Urothelium cell line (cell line): ENCODE measurements around the gene RPTOR.
"Not testable (repeated sequence)": the region's sequence is repeated elsewhere in the genome, so short reads cannot be mapped to it uniquely, and the experiment has no call there.

Experiments used
- DNase-seq: peaks from one replicate; pipeline ENCODE4 v3.0.0; 2011; ENCODE audit warnings: low spot score, mixed read lengths
- FAIRE-seq: peaks from 2 replicates; lab custom pipeline; 2011; peaks lifted over from hg19 to GRCh38; lab: Jason Lieb, UNC

Gene RPTOR

DNA sequence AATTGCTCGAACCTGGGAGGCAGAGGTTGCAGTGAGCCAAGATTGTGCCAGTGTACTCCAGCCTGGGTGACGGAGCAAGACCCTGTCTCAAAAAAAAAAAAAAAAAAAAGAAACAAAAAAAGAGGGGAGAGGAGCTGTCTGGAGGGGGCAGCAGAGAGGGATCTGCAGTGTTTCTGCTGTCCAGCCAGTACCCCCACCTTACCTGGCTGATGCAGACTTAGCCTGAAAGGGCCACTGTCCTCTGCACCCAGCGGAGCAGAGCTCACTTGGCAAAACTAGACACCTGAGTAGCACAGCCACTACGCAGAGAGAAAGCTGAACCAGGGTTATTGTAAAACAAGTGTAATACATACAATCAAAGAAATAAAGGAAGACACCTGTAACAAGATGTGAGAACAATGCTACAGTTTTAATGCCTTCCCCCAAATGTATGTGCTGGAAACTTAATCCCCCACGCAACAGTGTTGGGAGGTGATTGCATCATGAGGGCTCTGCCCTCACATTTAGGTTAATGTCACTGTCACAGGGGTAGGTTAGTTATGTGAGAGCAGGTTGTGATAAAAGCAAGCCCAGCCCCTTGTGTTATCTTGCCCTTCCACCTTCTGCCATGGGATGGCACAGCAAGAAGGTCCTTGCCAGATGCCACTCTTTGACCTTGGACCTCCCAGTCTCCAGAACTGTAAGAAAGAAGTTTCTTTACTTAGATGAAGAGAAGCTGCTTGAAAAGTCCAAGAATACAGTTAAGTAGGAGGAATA, 211.2 kb downstream of the RPTOR start:
- FAIRE-seq (no peak), DNase-seq (no peak)

DNA sequence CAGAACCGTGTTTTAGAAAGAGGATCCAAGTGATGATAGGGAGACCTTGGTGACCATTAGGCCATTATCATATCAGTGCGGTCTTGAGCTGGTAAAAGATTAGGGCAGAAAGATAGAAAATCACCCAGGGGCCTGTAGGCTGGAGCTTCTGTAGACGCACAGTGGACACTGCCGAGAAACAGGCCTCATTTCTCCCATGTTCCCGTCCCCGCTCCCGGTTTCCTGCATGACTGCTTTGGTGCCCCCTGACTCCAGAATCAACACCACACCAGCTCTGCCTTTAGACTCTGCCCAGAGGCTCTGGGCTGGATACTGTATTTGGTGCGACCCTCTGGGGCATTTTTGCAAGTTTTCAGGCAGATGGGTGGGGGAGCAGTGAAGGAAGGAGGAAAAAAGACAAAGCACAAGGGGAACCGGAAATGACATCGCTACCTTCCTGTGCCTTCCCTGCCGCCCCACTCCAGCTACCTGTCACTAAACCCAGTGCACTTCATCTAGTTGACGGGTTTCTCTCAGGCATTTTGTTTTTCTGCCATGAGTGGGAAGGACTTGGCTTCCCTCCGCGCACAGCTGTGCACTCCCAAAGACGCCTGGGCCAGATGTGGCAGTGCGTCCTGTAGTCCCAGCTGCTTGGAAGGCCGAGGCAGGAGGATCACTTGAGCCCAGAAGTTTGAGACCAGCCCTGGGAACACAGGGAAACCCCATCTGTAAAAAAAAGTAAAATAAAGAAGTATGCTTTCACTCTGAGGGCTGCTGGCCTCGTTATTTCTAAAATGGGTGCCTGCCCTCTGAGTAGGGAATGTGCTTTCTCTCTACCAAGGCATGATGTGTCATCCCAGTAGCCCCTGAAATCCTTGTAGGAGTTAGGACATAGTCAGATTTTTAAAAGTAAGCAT, 214.1 kb downstream of the RPTOR start:
- FAIRE-seq, result no peak
- DNase-seq, result no peak

DNA sequence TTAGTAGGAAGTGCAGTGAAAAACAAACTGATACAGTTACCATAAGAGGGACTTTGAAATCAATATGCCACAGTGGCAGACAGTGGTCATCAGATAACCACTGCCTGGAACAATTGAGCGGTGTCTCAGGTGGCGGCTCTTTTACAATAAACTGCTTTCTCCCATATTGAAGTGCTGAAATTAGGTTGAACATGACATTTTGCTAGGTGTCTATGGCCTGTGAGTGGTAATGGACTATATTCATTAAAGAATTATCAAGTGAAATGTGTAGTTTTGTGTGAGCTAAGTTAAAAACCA, 214.7 kb downstream of the RPTOR start:
- DNase-seq (no peak), FAIRE-seq (no peak)

DNA sequence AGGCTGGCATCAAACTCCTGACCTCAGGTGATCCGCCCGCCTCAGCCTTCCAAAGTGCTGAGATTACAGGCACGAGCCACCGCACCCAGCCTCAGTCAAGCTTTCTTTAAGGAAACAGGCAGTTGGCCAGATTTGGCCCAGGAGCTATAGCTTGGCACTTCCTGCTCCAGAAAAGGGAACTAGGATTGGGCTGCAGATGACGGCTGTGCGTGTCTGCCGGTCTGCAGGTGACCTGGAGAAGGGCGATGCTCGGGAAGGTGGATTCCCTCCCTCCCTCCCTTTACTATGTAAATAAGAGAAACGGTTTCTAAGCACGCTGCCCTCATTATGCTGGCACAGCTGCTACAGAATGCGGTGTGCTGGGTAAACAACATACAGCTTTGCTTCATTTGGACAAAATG, 215.9 kb downstream of the RPTOR start:
- FAIRE-seq (no peak), DNase-seq (peak; percentile 44)

DNA sequence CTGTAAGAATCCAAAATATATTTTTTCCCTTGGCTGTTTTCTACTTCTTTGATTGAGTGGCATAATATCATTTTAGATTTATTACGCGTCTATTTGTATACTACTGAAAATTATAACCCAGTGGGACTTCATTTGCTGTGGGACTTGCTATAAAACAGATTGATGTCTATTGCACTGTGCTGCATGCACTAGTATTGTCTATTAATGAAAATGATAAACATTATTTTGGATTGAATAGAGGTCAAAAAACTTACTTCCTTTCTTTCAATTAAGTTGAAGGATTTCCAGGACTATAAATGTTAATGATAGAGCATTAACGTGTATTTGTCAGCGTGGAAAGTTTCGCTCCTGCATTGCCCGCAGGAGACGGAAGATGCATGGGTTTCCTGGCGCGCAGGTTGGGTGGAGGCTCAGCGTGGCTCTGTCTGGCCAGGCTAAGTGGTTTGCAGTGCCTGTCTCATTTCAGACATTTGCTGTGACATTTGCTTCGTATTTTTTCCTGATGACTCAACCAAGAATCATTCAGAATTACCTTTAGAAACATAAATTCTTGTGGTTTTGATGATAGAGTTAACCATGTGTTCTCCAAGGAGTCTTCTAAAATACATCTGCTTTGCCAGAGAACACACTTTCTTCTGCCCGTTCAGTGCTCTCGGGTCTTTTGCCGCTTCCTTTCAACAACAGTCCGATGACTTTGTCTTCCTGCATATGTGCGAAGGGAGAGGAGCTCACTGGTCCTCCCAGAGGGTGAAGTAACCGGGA, 216.7 kb downstream of the RPTOR start:
- no peak for FAIRE-seq
- peak; percentile 91 for DNase-seq

DNA sequence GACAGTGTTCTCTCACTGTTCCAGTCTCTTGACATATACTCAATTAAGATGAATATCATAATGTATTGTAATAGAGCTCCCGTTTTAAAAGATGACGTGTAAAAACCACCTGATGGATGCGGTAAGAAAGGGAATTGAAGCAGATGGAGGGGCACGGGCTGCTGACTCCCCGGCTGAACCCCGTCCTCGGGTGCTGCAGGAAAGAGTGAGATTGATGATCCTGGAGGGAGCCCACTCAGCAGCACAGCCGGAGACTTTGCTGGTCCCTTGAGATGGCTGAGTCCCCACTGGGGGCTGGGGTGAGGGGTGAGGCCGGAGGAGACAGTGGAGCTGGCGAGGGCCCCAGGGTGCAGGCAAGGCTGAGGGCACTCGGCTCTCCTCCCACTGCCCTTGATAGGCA, 217.4 kb downstream of the RPTOR start:
- DNase-seq (peak; percentile 59), FAIRE-seq (no peak)

DNA sequence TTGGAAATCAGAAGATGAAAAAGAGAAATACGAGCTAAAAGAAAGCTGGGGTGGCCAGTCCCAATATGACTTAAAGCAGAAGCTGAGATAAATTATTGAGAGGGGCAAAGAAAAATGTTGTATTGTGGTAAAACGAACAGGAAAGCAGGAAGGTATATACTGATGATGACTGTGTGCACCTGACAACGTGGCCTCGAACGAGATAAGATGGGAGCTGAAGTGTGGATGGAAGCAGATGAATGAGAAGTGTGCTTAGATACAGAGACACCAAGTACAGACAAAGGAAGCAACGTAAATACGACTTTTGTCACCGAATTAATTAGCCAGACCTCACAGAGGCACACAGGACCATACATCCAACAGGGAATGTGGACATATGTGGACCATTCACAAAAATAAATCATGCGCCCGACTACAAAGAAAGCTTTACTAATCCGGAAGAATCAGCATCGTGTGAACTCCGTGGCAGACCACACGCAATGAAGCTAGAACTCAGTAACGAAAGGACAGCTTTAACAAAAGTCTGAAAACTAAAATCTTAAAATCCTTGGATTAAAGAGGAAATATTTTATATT, 218.7 kb downstream of the RPTOR start:
- FAIRE-seq (no peak), DNase-seq (no peak)

DNA sequence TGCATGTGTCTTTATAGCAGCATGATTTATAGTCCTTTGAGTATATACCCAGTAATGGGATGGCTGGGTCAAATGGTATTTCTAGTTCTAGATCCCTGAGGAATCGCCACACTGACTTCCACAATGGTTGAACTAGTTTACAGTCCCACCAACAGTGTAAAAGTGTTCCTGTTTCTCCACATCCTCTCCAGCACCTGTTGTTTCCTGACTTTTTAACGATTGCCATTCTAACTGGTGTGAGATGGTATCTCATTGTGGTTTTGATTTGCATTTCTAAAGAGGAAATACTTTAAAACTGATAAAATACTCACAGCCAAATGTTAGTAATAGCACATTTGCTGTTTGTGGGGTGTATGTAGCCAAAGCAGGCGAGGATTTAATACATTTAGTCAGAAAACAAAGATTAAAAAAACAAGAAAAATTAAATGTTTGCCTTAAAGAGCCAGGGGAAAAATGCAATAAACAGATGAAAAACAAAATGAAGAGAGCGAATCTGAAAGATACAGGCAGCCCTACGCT, 220.0 kb downstream of the RPTOR start:
- FAIRE-seq, DNase-seq: not testable (repeated sequence)

DNA sequence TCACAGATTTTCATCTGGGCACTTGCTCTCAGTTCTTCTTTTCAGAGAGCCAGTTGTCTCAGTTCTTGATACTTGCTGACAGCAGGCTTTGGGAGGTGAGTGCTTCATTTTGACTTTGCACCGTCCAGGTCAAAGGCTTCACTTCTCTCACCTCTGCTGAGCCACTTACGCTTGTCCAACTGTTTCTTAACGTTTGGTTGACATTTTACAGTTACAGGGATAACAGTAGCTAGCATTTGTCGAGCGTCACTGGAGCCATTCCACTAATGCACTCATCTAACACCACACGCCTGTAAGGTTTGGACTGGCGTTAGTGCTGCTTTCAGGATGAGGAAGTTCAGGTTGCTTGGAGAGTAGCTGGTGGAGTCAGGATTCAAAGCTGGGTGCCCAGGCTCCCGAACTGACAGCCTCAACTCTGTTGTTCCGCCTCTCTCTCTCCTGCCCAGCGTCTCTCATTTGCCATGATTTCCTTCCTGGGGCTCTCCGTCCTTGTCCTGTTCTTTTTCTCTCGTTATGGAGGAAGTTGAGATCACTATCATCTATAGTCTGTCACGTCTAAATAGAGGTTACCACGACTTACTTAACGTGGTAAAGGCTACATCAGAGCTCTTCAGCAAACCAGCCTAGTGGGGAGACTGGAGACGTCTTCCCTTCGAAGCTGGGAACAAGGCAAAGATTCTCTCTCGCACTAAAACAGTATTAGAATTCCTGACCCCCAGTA, 220.8 kb downstream of the RPTOR start:
- FAIRE-seq, result no peak

DNA sequence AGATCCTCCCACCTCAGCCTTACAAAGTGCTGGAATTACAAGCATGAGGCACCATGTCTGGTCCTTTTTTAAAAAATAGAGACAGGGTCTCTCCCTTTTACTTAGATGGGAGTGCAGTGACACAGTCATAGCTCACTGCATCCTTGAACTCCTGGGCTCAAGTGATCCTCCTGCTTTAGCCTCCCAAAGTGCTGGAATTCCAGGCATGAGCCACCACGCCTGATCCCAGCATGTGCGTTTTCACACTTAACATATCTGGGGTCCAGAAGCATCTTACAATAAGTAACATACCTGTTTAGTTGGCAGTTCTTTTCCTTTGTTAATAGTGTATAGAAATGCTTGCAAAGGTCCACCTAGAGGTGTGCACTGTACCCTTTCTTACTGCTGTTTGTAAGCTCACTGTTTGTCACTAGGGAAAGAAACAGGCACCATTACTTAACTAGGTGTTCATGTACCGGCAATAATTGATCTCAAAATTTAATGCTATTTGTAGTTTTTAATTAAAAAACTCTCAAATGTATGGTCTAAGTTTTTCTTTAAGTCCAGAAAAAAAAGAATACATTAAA, 221.7 kb downstream of the RPTOR start:
- DNase-seq, result no peak
- FAIRE-seq, result no peak

More for the DNA sequence above, 220.8 kb downstream of the RPTOR start:
- DNase-seq, result no peak

DNA sequence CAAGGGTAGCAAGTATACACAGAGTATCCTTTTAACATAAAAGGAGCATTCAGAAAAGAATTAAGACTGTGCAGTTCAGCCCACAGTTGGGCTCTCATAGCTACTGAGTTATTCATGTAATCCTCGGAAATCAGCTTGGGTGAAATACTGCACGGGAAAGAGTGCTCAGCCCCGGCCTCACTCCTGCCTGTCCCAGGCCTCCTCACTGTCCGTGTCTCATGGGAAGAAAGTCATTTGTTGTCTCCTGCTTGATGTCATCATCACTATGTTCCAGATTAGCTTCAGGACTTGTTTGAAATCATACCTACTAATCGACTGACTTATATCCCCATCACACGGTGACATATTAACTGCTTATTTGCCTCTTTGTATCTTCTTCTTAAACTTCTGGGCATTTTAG, 223.8 kb downstream of the RPTOR start:
- FAIRE-seq (peak; percentile 9), DNase-seq (no peak)

DNA sequence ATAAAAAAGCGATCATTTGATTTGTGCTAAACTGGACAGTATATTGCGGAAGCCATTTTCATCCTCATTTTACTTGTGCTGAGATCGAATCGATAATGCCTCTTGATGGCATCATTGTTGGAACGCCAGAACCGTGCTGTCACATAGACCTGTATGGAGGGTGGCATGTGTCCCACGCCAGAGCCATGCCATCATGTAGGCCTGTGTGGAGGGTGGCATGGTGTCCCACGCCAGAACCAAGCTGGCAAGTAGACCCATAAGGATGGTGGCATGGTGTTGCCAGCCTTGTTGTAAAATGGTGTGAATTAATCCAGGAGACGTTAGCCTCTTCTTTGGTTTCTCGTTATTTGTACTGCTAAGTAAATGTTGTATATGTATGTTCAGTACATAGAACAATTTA, 224.3 kb downstream of the RPTOR start:
- no peak for DNase-seq

DNA sequence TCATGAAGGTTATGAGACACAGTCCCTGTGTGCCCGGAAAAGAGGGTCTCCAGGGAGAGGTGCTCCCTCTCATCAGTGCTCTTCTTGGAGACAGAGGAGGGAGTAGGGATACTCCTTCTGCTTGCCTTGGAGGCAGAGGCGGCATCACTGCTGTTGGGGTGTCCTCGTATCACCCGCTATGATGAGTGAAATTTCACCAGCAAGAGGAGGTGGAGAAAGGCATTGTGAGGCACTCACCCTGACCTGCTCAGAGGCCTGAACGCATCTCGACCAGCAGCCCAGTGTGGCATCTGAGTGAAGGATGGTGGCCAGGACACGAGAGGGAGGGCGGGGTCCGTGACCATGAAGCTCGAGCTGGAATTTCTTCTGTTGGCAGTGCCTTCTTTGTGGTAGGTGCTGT, 224.9 kb downstream of the RPTOR start:
- FAIRE-seq (no peak), DNase-seq (no peak)

More for the DNA sequence above, 224.3 kb downstream of the RPTOR start:
- peak; percentile 73 for FAIRE-seq

DNA sequence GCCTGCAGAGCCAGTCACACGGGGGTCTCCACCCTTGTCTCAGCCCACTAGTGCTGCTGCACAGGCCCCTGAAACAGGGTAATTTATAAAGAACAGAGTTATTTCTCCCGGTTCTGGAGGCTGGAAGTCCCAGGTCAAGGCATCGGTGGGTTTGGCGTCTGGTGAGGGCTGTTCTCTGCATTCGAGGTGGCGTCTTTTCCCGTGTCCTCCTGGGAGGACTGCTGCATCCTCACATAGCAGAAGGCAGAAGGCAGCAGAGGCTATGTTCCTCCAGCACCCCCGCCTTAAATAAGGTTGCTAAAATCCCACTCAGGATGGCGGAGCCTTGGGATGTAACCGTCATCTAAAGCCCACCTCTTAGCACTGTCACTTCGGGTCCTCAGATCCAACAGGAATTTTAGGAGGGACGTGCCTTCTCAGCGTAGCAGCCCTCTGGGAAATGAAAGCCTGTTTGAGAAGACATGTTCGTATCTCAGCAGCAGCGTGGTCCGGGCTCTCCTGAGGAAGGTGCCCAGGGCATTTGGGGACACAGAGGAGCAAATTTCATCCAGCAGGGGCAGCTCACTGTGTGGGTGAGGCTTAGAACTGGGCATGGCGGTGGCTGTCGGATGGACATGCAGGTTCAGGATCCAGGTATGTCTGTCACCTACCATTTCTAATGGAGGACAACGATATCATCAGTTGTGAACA, 225.4 kb downstream of the RPTOR start:
- FAIRE-seq, result peak; percentile 44
- DNase-seq, result no peak

DNA sequence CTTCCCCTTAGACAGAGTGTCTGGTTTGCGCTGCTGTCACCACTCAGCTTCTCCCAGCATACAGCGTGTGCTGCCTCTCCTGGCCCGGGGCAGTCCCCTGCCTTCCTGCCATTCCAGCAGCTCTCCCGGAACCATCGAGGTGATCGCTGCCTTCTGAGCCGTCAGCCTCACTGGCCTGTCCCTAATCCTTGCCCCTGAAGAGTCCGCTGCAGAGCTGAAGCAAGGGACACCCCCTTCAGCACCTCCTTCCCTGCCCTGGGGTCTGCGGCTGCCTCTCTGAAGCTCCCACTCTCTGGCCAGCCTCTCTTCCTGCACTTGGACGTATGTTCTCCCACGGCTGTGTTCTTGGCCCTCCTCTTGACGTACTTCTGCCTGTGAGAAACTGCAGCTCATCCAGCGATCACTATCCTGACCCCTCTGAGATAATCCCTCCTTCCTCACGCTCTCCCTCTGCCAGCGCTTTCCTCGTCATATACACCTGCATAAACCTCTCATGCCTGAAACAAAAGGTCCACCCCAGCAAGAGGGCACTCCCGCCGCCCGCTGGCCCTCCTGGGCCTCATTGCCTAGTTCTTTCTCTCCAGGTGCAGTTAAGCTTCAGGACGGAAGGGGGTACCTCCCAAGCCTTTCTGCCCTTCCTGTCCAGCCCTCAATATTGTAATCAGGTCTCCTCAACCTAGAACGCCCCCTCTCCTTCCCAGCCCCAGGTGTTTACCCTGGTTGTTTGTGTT, 226.4 kb downstream of the RPTOR start:
- DNase-seq, result no peak
- no peak for FAIRE-seq

DNA sequence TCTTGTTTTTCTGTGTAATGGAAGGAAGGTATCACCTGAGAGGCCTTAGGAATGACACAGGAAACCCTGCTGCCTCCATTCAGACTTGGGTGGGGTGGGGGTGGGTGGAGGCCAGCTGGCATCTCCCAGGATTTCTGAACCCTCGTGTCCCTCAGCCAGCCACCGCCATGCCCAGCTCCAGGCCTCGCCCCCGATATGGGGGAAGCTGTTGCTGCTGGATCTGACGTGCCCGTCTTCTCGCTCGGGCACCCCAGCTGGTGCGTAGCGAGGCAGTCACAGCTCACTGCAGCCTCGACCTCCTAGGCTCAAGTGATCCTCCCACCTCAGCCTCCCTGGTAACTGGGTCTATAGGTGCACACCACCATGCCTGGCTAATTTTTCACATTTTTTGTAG, 227.0 kb downstream of the RPTOR start:
- no peak for FAIRE-seq
- DNase-seq, result no peak

DNA sequence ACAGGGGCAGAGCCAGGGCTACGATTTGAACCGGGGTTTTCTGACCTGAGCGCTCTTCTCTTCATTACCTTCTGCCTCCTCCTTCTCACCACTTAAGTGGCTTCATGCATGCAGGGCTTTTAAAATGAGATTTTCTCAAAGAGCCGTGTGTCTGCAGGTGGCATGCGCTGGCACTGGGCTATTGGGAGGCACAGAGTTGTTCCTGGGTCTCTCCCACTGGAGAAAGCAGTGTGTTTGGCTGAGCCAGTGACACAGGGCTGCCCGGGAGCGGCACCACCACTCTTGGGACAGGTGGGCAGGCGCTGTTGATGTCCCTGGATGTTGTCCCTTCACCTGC, 228.2 kb downstream of the RPTOR start:
- no peak for DNase-seq
- no peak for FAIRE-seq

DNA sequence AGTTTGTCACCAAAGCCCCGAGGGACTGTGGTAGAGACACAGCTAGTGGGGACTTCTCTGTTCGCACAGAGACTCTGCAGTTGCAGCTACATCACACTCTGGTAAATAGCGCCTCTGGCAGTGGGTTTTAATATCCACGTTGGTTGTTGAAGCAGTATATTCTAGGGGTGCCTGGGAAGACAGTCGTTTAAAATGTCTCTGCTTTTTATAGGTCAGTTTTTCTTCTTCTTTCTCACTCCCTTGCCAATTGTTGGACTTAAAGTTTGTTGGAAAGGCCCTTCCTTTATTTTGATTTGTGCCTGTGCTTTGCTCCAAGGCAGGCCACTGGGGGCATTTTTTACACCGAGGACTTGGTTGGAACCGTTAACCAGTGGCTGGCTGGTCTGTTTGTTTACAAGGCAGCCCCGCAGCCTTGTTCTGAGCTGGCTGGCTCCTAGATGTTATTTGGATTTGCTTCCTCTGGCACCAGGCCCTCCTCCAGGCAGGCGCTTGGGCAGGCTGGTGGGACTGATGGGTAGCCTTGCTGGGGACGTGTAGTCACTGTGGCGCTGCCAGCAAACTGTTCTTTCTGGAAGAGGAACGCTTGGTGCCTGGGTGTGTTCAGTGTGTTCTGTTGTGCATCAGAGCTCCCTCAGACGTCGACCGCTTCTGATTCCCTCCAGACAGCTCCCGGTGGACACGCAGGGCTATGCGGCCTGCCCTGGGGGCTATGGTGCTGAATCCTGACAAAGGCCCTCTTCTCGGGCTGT, 228.8 kb downstream of the RPTOR start:
- no peak for FAIRE-seq
- no peak for DNase-seq
